Right lobe of liver (tissue), 6 donors: Measurements from ENCODE around the gene MRPL24. TPM values are rescaled to one million over a fixed set of nuclear protein-coding genes. Genes with fewer than 3 reads are reported as not detected.

ENCODE experiments used
- ATAC-seq, 4 donors: fragments of 200-7000 bp; cut with Tn5 transposase; one replicate each; pipeline ENCODE4 v1.9.1; 2020; ENCODE audit warnings: mild to moderate bottlenecking in 4 of 4, moderate library complexity in 4 of 4
- DNase-seq, 3 donors: peaks; one replicate each; pipeline ENCODE4 v3.0.0-alpha.2; 2020
- H3K27ac ChIP-seq, 3 donors: fragments of 200-600 bp; one replicate each; pipeline ENCODE4 v1.8.0; 2022
- H3K27me3 ChIP-seq, 2 donors: fragments of 200-600 bp; one replicate each; pipeline ENCODE4 v1.8.0; 2022
- H3K36me3 ChIP-seq, 4 donors: fragments of 200-600 bp; sonication (generic) in 1 of 4; one replicate each; pipeline versions ENCODE4 v1.5.1 to v1.8.0; 2017 to 2022; ENCODE audit warnings: control low read depth in 1 of 4
- H3K4me1 ChIP-seq, 4 donors: fragments of 200-600 bp; sonication (generic) in 1 of 4; one replicate each; pipeline versions ENCODE4 v1.5.1 to v1.8.0; 2017 to 2022; ENCODE audit warnings: control low read depth in 1 of 4
- H3K4me3 ChIP-seq, 3 donors: fragments of 200-600 bp; one replicate each; pipeline ENCODE4 v1.8.0; 2022
- H3K9me3 ChIP-seq, 4 donors: fragments of 200-600 bp; sonication (generic) in 1 of 4; one replicate each; pipeline versions ENCODE4 v1.5.1 to v1.8.0; 2017 to 2022; ENCODE audit warnings: control low read depth in 1 of 4
- POLR2A ChIP-seq: fragments of 450-650 bp; IDR thresholded peaks from one replicate; pipeline ENCODE4 v1.6.1; 2017; ENCODE audit warnings: antibody characterized with exemption, mild to moderate bottlenecking
- WGBS: methylation state at CpG from one replicate; pipeline ENCODE4 v1.1.6; 2018; ENCODE audit warnings: low coverage, low lambda C conversion rate; ENCODE audit not compliant: insufficient coverage; ENCODE audit errors: missing lambda C conversion rate; 5-methylcytosine and 5-hydroxymethylcytosine counted together
- intact Hi-C, 2 donors: fragments of 100-400 bp; cut with DNase I; formaldehyde crosslinking; loops; one replicate each; pipeline versions ENCODE4 v1.11.2 to v1.14.1; 2022
- total RNA-seq, 6 experiments: library from RNA; depleted of rRNA in 2 of 6; stranded (reverse); fragments of >200 nt in 2 of 6; fragmentation: NEBNext Ultra II Directional in 3 of 6; extraction: Animal tissue kit (Norgen Biotek cat#: 25700) in 3 of 6; gene quantifications; one replicate each; pipeline versions ENCODE4 v1.1.0 to v1.2.4, GENCODE V29; 2016 to 2023
- TF ChIP-seq, protein P1 (sequence below), 4 donors: fragments of 200-600 bp in 3 of 4; fragments of 450-650 bp in 1 of 4; IDR thresholded peaks; one replicate each; pipeline versions ENCODE4 v1.5.1 to v1.8.0; 2016 to 2022; ENCODE audit warnings: antibody characterized with exemption in 4 of 4, mild to moderate bottlenecking in 2 of 4
- donor health status: DM: no; HTN: yes; CAD: no.
- donor health status: DM: no; HTN: no; CAD: no.
- donor health status: DM: no; HTN: no; CAD: no.
- donor health status: DM: no; HTN: yes; CAD: no.
- donor health status: DM: no; HTN: yes; CAD: no.

The MRPL24 gene
- total RNA-seq, 6 experiments from 2014 or later: 47.2 to 83.2 (median 61.4) TPM

DNA sequence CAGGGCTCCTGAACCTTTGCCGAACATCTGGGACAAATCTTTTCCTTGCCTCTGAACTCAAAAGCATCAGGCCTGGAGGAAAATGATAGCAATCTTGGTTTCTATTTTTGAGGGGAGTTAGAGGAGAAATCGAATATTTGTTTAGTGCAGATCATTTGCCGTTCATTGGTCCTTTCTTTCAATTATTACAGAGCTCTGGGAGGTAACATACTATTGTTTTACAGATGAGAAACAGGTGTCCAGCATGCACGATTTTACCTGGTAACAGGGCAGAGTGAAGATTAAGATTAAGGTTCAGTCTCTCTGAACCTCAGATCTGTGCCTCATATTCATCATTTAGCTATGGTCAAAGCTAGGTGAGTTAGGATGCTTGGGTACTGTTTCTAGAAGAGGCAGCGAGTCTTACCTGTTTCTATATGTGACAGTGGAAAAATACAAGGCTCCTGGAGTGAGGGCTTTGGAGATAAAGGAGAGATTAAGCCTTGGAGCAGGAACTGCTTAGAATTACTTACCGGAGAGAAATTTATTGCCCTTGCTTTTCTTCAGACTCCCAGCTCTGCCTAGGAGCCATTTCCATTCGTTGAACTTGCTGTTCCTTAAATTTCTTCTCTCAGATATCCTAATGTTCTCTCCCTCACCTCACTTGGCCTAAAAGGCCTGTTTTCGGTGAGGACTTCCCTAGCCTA lies 27.9 kb upstream of the MRPL24 start:
- no peak for DNase-seq
- TF ChIP-seq, protein P1, sequence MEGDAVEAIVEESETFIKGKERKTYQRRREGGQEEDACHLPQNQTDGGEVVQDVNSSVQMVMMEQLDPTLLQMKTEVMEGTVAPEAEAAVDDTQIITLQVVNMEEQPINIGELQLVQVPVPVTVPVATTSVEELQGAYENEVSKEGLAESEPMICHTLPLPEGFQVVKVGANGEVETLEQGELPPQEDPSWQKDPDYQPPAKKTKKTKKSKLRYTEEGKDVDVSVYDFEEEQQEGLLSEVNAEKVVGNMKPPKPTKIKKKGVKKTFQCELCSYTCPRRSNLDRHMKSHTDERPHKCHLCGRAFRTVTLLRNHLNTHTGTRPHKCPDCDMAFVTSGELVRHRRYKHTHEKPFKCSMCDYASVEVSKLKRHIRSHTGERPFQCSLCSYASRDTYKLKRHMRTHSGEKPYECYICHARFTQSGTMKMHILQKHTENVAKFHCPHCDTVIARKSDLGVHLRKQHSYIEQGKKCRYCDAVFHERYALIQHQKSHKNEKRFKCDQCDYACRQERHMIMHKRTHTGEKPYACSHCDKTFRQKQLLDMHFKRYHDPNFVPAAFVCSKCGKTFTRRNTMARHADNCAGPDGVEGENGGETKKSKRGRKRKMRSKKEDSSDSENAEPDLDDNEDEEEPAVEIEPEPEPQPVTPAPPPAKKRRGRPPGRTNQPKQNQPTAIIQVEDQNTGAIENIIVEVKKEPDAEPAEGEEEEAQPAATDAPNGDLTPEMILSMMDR (IDR thresholded peaks at IDR 0.05): no peak
- no peak for TF ChIP-seq POLR2A
- Histone ChIP-seq H3K9me3 (no peaks in the 10 kb centered on the region), H3K27ac (peak overlapping the region in 1 of 3 donors; percentile 85), H3K4me3 (peak overlapping the region; percentile 81 to 96 (median 91)), H3K4me1 (peaks cover 0 to 32% (median 3%) of the 10 kb centered on the region in 4 donors), H3K36me3 (peaks cover 0 to 6% (median 0%) of the 10 kb centered on the region in 4 donors), H3K27me3 (no peaks in the 10 kb centered on the region)
- 20% methylated on average over 8 of the region's 8 CpGs for WGBS
- intact Hi-C loops: no loop called here
- no peak for ATAC-seq

DNA sequence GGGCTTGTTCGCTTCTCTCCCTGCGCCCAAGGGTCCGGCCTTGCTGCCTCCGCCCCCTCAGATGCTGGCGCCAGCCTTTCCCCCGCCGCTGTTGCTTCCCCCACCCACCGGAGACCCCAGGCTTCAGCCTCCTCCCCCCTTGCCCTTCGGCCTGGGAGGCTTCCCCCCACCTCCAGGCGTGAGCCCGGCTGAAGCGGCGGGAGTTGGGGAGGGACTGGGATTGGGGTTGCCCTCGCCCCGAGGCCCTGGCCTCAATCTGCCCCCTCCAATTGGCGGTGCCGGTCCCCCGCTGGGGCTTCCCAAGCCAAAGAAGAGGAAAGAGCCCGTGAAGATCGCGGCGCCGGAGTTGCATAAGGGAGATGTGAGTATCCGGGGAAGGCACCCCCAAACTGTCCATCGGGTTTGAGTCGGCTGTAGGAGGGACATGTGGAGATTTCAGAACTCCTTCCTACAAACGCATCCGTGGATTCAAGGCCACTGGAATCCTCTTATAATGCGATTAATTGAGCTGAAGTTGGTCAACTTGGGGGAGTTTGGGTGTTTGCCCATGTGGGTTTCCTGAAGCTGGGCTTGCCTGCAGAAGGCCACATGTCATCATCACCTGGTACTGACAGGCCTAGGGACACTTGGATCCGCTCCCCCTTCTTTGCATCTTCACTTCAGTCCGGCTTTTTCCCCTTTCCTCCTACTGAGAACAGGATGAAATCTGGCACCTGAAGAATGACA lies 27.2 kb upstream of the MRPL24 start:
- H3K27ac ChIP-seq: peak overlapping the region; percentile 85 to 93 (median 88)
- no peak for TF ChIP-seq POLR2A
- TF ChIP-seq, protein P1 (IDR thresholded peaks at IDR 0.05): no peak
- intact Hi-C loops: no loop called here
- no peaks in the 10 kb centered on the region for H3K27me3 ChIP-seq
- no peaks in the 10 kb centered on the region for H3K9me3 ChIP-seq
- DNase-seq (peak in 1 of 3 donors; percentile 70), ATAC-seq (peak; percentile 1 to 8 (median 5))
- H3K36me3 ChIP-seq: peaks cover 0 to 6% (median 0%) of the 10 kb centered on the region in 4 donors
- H3K4me3 ChIP-seq: peak overlapping the region; percentile 81 to 96 (median 91)
- H3K4me1 ChIP-seq: peaks cover 0 to 32% (median 3%) of the 10 kb centered on the region in 4 donors
- 1% methylated on average over 15 of the region's 31 CpGs for WGBS

DNA sequence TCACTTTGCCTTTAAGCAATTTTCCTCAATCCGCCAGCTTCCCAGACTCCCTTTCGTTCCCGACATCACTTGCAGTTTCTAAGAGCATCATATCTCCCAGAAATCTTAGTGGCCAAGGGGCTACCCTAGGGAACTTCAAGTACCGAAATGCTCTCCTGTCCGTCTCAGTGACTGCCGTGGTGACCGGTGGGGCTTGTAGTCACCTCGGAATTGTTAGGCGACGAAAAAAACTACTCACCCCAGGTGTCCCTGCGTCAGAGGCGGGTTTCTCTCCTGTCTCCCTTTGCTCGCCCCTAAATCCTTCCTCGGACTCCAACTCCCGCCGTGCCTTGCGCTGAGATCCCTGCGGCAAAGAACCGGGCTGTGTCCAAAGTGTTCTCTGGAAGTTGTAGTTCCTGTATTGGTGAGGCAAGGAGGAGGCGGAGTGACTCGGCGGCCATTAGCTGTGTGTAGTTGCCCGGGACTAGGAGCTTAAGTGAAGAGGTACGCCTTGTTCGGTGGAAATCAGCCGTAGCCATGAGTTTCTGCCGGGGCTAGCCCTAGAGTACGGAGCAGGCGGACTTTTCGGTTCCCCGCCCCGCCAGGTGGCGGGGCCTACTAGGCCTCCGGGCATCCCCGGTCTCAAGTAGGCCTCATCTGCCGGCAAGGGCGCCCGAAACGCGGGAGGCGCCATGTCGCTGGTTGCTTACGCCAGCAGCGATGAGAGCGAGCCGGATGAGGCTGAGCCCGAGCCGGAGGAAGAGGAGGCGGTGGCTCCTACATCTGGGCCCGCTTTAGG lies 26.4 kb upstream of the MRPL24 start, which contains the start of gene PRCC:
Gene PRCC (plus strand): TSS at position 435 of the 778 bp plus-strand sequence. CDS start 237 bp downstream, at position 672.
- Histone ChIP-seq H3K4me1 (peaks cover 0 to 32% (median 3%) of the 10 kb centered on the region in 4 donors), H3K9me3 (no peaks in the 10 kb centered on the region), H3K36me3 (peaks cover 0 to 6% (median 0%) of the 10 kb centered on the region in 4 donors), H3K4me3 (peak within 1 kb of the TSS; percentile 81 to 96 (median 91)), H3K27ac (peak within 1 kb of the TSS; percentile 85 to 93 (median 88)), H3K27me3 (no peaks in the 10 kb centered on the region)
- DNase-seq (peak; percentile 97 to 99 (median 99)), ATAC-seq (peak; percentile 93 to 98 (median 94))
- TF ChIP-seq POLR2A: peak; percentile 25
- TF ChIP-seq, protein P1 (IDR thresholded peaks at IDR 0.05): no peak
- intact Hi-C loops: no loop called here
- under 1% methylated on average over 19 of the region's 50 CpGs for WGBS
